ENCODE data around the gene PLCH1.

DNA sequence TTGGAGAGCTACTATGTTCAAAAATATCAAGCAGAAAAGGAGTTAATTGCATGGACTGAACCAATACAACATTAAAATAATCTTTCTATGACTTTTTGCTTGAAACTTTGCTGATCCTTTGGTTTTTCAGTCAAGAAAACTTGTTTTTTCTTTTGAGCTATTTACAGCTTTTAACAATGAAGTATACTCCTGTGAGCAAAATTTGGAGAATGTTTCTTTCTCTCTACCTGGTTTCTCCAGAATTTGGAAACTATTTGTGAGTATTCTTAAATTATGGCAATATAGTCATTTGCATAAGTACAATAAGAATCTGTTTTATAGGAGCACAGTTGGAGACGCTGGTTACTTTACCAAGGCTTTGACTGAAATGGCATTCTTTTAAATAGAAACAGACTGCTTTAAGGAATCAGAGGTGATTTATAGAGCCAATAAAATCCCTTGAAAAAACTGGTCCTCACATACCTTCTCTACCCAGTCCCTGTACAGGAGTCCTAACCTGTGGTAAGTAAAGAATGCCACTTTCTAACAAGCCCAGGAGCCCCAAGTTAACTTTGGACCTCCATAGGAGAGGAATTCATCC is 127.4 kb downstream of the PLCH1 start:
- TF ChIP-seq SUZ12 (IDR thresholded peaks at IDR 0.05) (no peak), ELF4 (IDR thresholded peaks at IDR 0.05) (no peak), FOXA1 (IDR thresholded peaks at IDR 0.05) (no peak), FOXK2 (IDR thresholded peaks at IDR 0.05) (no peak), BHLHE40 (IDR thresholded peaks at IDR 0.05; ENCODE audit: borderline replicate concordance) (no peak), FOXM1 (IDR thresholded peaks at IDR 0.05; ENCODE audit: borderline replicate concordance) (no peak), LEF1 (IDR thresholded peaks at IDR 0.05; ENCODE audit: borderline replicate concordance) (no peak), SP1 (IDR thresholded peaks at IDR 0.05) (no peak), L3MBTL2 (conservative IDR thresholded peaks at IDR 0.05) (no peak), HDGF (IDR thresholded peaks at IDR 0.05; ENCODE audit: borderline replicate concordance) (no peak), CTBP1 (IDR thresholded peaks at IDR 0.05; ENCODE audit: borderline replicate concordance) (no peak)
- TF ChIP-seq, protein P1, sequence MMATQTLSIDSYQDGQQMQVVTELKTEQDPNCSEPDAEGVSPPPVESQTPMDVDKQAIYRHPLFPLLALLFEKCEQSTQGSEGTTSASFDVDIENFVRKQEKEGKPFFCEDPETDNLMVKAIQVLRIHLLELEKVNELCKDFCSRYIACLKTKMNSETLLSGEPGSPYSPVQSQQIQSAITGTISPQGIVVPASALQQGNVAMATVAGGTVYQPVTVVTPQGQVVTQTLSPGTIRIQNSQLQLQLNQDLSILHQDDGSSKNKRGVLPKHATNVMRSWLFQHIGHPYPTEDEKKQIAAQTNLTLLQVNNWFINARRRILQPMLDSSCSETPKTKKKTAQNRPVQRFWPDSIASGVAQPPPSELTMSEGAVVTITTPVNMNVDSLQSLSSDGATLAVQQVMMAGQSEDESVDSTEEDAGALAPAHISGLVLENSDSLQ (IDR thresholded peaks at IDR 0.05) = 0 out of 2 replicates have a peak, but pooled peaks have one; percentile 14
